H1 (cell line): Measurements from ENCODE around the gene FGF4. TPM values are rescaled to one million over a fixed set of nuclear protein-coding genes. Genes with fewer than 3 reads are reported as not detected.

Experiments used
- EZH2 ChIP-seq: fragments of 200-600 bp; sonication (generic); IDR thresholded peaks from 2 replicates; pipeline ENCODE4 v1.7.1; 2012; ENCODE audit warnings: low read depth, mild to moderate bottlenecking, moderate library complexity, low read length, inconsistent platforms; ENCODE audit not compliant: severe bottlenecking
- RBBP5 ChIP-seq: IDR thresholded peaks from 2 replicates; pipeline ENCODE4 v1.7.1; 2012; ENCODE audit warnings: low read depth, mild to moderate bottlenecking, inconsistent platforms, low read length, moderate library complexity, borderline replicate concordance
- SUZ12 ChIP-seq: fragments of 200-600 bp; sonication (generic); IDR thresholded peaks from 2 replicates; pipeline ENCODE4 v1.6.1; 2012; ENCODE audit warnings: mild to moderate bottlenecking, inconsistent platforms, low read length, moderate library complexity, mixed read lengths
- polyA plus RNA-seq, 7 experiments: library from polyadenylated mRNA; depleted of rRNA in 3 of 7; stranded (reverse) in 5 of 7; unstranded in 2 of 7; fragments of >200 nt in 5 of 7; fragments of 200-250 nt in 2 of 7; gene quantifications; 1 replicate in 5 of 7; 2 replicates in 1 of 7; 4 replicates in 1 of 7; pipeline versions ENCODE4 v1.2.1 to v1.2.3, GENCODE V29; 2011 to 2013; ENCODE audit warnings: missing spikeins in 2 of 7, mixed read lengths in 2 of 7
- total RNA-seq: library from RNA; stranded (reverse); fragmentation: NEBNext Ultra II Directional; extraction: Animal tissue kit (Norgen Biotek cat#: 25700); gene quantifications from 2 replicates; pipeline ENCODE4 v1.2.1, GENCODE V29; 2021

The FGF4 gene
- total and polyA plus RNA-seq, 2 of the 8 experiments (the other 6 are each of a cell fraction or from before 2014, with no cell fraction given) = 0.57 to 2.0 TPM

GRCh38 chr11:69774354-69775162 is 583 bp downstream of the FGF4 start (continued):
- TF ChIP-seq RBBP5 (0 out of 2 replicates have a peak, but pooled peaks have one; percentile 46), SUZ12 (peak; percentile 87), EZH2 (peak; percentile 88)
